ENCODE results near the gene ETS2. TPM values are rescaled to one million over a fixed set of nuclear protein-coding genes. Genes with fewer than 3 reads are reported as not detected.

The ETS2 gene
- total and polyA plus RNA-seq, 2 of the 4 experiments (the other 2 are of a cell fraction): 21.3 to 21.7 TPM

- Histone ChIP-seq H3K9ac (ENCODE audit: low read depth, low read length) (peak overlapping the region; percentile 74), H2BK15ac (ENCODE audit: low read depth, low read length) (peak overlapping the region; percentile 85), H2AK5ac (ENCODE audit: low read depth, low read length) (peak overlapping the region; percentile 96), H3K4me1 (ENCODE audit: control insufficient read depth, insufficient read depth, low read length) (peaks cover 26% of the 10 kb centered on the region), H2BK20ac (ENCODE audit: low read depth, low read length) (peak overlapping the region; percentile 95), H4K20me1 (ENCODE audit: insufficient read depth, low read length) (no peaks in the 10 kb centered on the region), H3K27ac (ENCODE audit: insufficient read depth, low read length) (peak overlapping the region; percentile 99), H3K4me2 (ENCODE audit: low read depth, low read length) (peak overlapping the region; percentile 90), H2BK5ac (ENCODE audit: low read depth, low read length, poor library complexity, severe bottlenecking) (peak overlapping the region; percentile 99), H4K5ac (ENCODE audit: low read depth, low read length) (peak overlapping the region; percentile 97), H3K27me3 (ENCODE audit: control insufficient read depth, insufficient read depth, low read length) (no peaks in the 10 kb centered on the region), H3K14ac (replicated peaks; ENCODE audit: low read depth, low read length) (peak overlapping the region; percentile 95), H2AK9ac (replicated peaks; ENCODE audit: low read depth, low read length, poor library complexity) (peak overlapping the region; percentile 73), H3K56ac (ENCODE audit: extremely low read depth, insufficient read depth, low read length) (peak overlapping the region; percentile 93), H2BK120ac (ENCODE audit: low read depth, low read length) (peak overlapping the region; percentile 99), H3K18ac (ENCODE audit: low read depth, low read length) (peak overlapping the region; percentile 99), H3K4ac (ENCODE audit: low read depth, low read length) (peak overlapping the region; percentile 99), H3K9me1 (ENCODE audit: insufficient read depth, low read length) (peaks cover 18% of the 10 kb centered on the region), H3K79me1 (ENCODE audit: low read depth in 1 of 2, low read length in 2 of 2) (peaks cover 0 to 16% of the 10 kb centered on the region in 2 experiments; a peak in 1 of 4 replicates), H3K4me3 (ENCODE audit: insufficient read depth, low read depth, low read length) (peak overlapping the region; percentile 37), H4K91ac (ENCODE audit: insufficient read depth, low read depth, low read length) (peak overlapping the region; percentile 98), H3K23ac (ENCODE audit: low read depth, low read length) (peak overlapping the region; percentile 94), H4K8ac (ENCODE audit: low read depth in 2 of 2, low read length in 2 of 2) (peak overlapping the region; percentile 60 to 96), H3K36me3 (ENCODE audit: control insufficient read depth, insufficient read depth, low read length) (no peaks in the 10 kb centered on the region), H3K9me3 (ENCODE audit: control insufficient read depth, insufficient read depth, low read length) (peaks cover 4% of the 10 kb centered on the region; the same call in 1 of the 2 replicates), H2AFZ (replicated peaks; ENCODE audit: low read length, poor library complexity) (peak overlapping the region; percentile 68)
- dilution Hi-C loops (cut with HindIII; ENCODE audit: low sequenced_read_pairs, unreplicated experiment) (no loop called here), intact Hi-C loops (cut with micrococcal nuclease) (loop anchor here (1.0 kb wide), 2 partner anchors 34 to 37 kb away; partner anchors contain the start of gene ETS2), in situ Hi-C loops (cut with MboI; ENCODE audit: low sequenced_read_pairs) (no loop called here)
- BruUV-seq (replicated peaks): TSS peak; percentile 57
- ChIA-PET POLR2A (ENCODE audit: unreplicated experiment) (interaction anchor here (0.9 to 1.6 kb wide), 2 partner anchors 9 to 39 kb away, joined by 3 to 8 read pairs; no protein-coding TSS in a partner anchor), CTCF (interaction anchor here (1.1 to 2.2 kb wide), 3 partner anchors 8 to 369 kb away, joined by 3 to 8 read pairs (median 5); no protein-coding TSS in a partner anchor)
- DNase-seq: peak; percentile 100
- ATAC-seq (ENCODE audit: low read depth): peak; percentile 59
- WGBS, 2 experiments (ENCODE audit: extremely low coverage in 2 of 2, insufficient read length in 1 of 2): no CpG with 5 or more reads among the region's 13 CpGs
- TF ChIP-seq SMC3 (IDR thresholded peaks at IDR 0.05; ENCODE audit: low read depth, low read length) (no peak), RAD21 (IDR thresholded peaks at IDR 0.05; ENCODE audit: low read length) (peak; percentile 6; the same call in 1 of the 2 replicates), BHLHE40 (IDR thresholded peaks at IDR 0.05; ENCODE audit: low read depth, low read length) (peak; percentile 61), CTCF (conservative IDR thresholded peaks at IDR 0.05; ENCODE audit: low read depth, low read length) (no peak), ELK1 (IDR thresholded peaks at IDR 0.05; ENCODE audit: borderline replicate concordance, low read depth, low read length) (no peak), USF2 (IDR thresholded peaks at IDR 0.05; ENCODE audit: low read depth, low read length) (no peak), MAZ (IDR thresholded peaks at IDR 0.05; ENCODE audit: borderline replicate concordance, low read depth, low read length) (no peak), RFX5 (IDR thresholded peaks at IDR 0.05; ENCODE audit: low read depth, low read length) (no peak), MAFK (IDR thresholded peaks at IDR 0.05; ENCODE audit: low read depth, low read length) (peak; percentile 34; the same call in 1 of the 2 replicates), RCOR1 (IDR thresholded peaks at IDR 0.05; ENCODE audit: insufficient replicate concordance, low read length) (peak; percentile 72), NFE2L2 (IDR thresholded peaks at IDR 0.05; ENCODE audit: low read depth, low read length) (no peak), CEBPB (IDR thresholded peaks at IDR 0.05; ENCODE audit: low read depth, low read length) (peak; percentile 83), POLR2A (IDR thresholded peaks at IDR 0.05; ENCODE audit: low read depth, low read length) (peak; percentile 50; the same call in 1 of the 2 replicates), FOS (IDR thresholded peaks at IDR 0.05; ENCODE audit: low read depth, low read length) (peak; percentile 89)
These were observed 37.2 kb upstream of the ETS2 start for GRCh38 chr21:38768471-38769063.

All from IMR-90 (cell line).